ENCODE results near the gene RRBP1. TPM values are rescaled to one million over a fixed set of nuclear protein-coding genes. Genes with fewer than 3 reads are reported as not detected.
A peak's percentile ranks its signal among the peaks of the same experiment; 100 is the strongest.

Gene RRBP1
- total and polyA plus RNA-seq, 2 donors: 80.1 to 147 TPM

- DNase-seq (ENCODE audit: extremely low spot score): no peak
- no peak overlapping the region for H3K27ac ChIP-seq (ENCODE audit: low read depth)
- H3K4me1 ChIP-seq (ENCODE audit: insufficient read depth): peaks cover 2% of the 10 kb centered on the region
- WGBS: 50% methylated on average over 4 of the region's 4 CpGs
- no peak overlapping the region for H3K4me3 ChIP-seq (ENCODE audit: low read depth, low read length)
- H3K36me3 ChIP-seq (ENCODE audit: insufficient read depth): peaks cover 2% of the 10 kb centered on the region
These were observed 80.1 kb downstream of the RRBP1 start for GRCh38 chr20:17601957-17602356.

GRCh38 chr20:17598013-17598550 lies 84.0 kb downstream of the RRBP1 start:
- no peak overlapping the region for H3K27ac ChIP-seq (ENCODE audit: low read depth)
- WGBS: 67% methylated on average over 1 of the region's 1 CpG
- no peaks in the 10 kb centered on the region for H3K4me1 ChIP-seq (ENCODE audit: insufficient read depth)
- DNase-seq (ENCODE audit: extremely low spot score): no peak
- peaks cover 2% of the 10 kb centered on the region for H3K36me3 ChIP-seq (ENCODE audit: insufficient read depth)
- H3K4me3 ChIP-seq (ENCODE audit: low read depth, low read length): no peak overlapping the region

- Histone ChIP-seq H3K4me3 (ENCODE audit: low read depth, low read length) (no peak overlapping the region), H3K27ac (ENCODE audit: low read depth) (no peak overlapping the region), H3K36me3 (ENCODE audit: insufficient read depth) (no peaks in the 10 kb centered on the region), H3K4me1 (ENCODE audit: insufficient read depth) (no peaks in the 10 kb centered on the region)
- 68% methylated on average over 2 of the region's 2 CpGs for WGBS
- DNase-seq (ENCODE audit: extremely low spot score): no peak
These were observed 86.2 kb downstream of the RRBP1 start for GRCh38 chr20:17595856-17596255.

GRCh38 chr20:17594443-17594842 lies 87.6 kb downstream of the RRBP1 start:
- Histone ChIP-seq H3K4me1 (ENCODE audit: insufficient read depth) (no peaks in the 10 kb centered on the region), H3K36me3 (ENCODE audit: insufficient read depth) (no peaks in the 10 kb centered on the region), H3K4me3 (ENCODE audit: low read depth, low read length) (no peak overlapping the region), H3K27ac (ENCODE audit: low read depth) (no peak overlapping the region)
- DNase-seq (ENCODE audit: extremely low spot score): peak; percentile 64

- no peak overlapping the region for H3K27ac ChIP-seq (ENCODE audit: low read depth)
- DNase-seq (ENCODE audit: extremely low spot score): no peak
- no peaks in the 10 kb centered on the region for H3K36me3 ChIP-seq (ENCODE audit: insufficient read depth)
- H3K4me1 ChIP-seq (ENCODE audit: insufficient read depth): no peaks in the 10 kb centered on the region
- H3K4me3 ChIP-seq (ENCODE audit: low read depth, low read length): no peak overlapping the region
- WGBS: 65% methylated on average over 4 of the region's 4 CpGs
These were observed 88.1 kb downstream of the RRBP1 start for GRCh38 chr20:17593902-17594301.

GRCh38 chr20:17590245-17590644 lies 91.8 kb downstream of the RRBP1 start:
- Histone ChIP-seq H3K4me1 (ENCODE audit: insufficient read depth) (peaks cover 2% of the 10 kb centered on the region), H3K4me3 (ENCODE audit: low read depth, low read length) (no peak overlapping the region), H3K36me3 (ENCODE audit: insufficient read depth) (no peaks in the 10 kb centered on the region), H3K27ac (ENCODE audit: low read depth) (no peak overlapping the region)
- DNase-seq (ENCODE audit: extremely low spot score): no peak
- WGBS: 22% methylated on average over 1 of the region's 1 CpG

- WGBS: 62% methylated on average over 8 of the region's 8 CpGs
- Histone ChIP-seq H3K36me3 (ENCODE audit: insufficient read depth) (no peaks in the 10 kb centered on the region), H3K4me1 (ENCODE audit: insufficient read depth) (peaks cover 2% of the 10 kb centered on the region), H3K4me3 (ENCODE audit: low read depth, low read length) (no peak overlapping the region), H3K27ac (ENCODE audit: low read depth) (no peak overlapping the region)
- no peak for DNase-seq (ENCODE audit: extremely low spot score)
These were observed 92.7 kb downstream of the RRBP1 start for GRCh38 chr20:17589161-17589834.

GRCh38 chr20:17587824-17588223 lies 94.2 kb downstream of the RRBP1 start:
- peaks cover 2% of the 10 kb centered on the region for H3K4me1 ChIP-seq (ENCODE audit: insufficient read depth)
- no peak overlapping the region for H3K4me3 ChIP-seq (ENCODE audit: low read depth, low read length)

GRCh38 chr20:17587148-17587547 lies 94.9 kb downstream of the RRBP1 start:
- Histone ChIP-seq H3K4me3 (ENCODE audit: low read depth, low read length) (no peak overlapping the region), H3K27ac (ENCODE audit: low read depth) (no peak overlapping the region), H3K36me3 (ENCODE audit: insufficient read depth) (no peaks in the 10 kb centered on the region), H3K4me1 (ENCODE audit: insufficient read depth) (peaks cover 2% of the 10 kb centered on the region)
- 64% methylated on average over 1 of the region's 1 CpG for WGBS
- DNase-seq (ENCODE audit: extremely low spot score): no peak

More at GRCh38 chr20:17587824-17588223, 94.2 kb downstream of the RRBP1 start:
- H3K36me3 ChIP-seq (ENCODE audit: insufficient read depth): no peaks in the 10 kb centered on the region
- no peak for DNase-seq (ENCODE audit: extremely low spot score)
- no peak overlapping the region for H3K27ac ChIP-seq (ENCODE audit: low read depth)
- WGBS: 57% methylated on average over 3 of the region's 3 CpGs

GRCh38 chr20:17586250-17586649 lies 95.8 kb downstream of the RRBP1 start:
- Histone ChIP-seq H3K4me3 (ENCODE audit: low read depth, low read length) (no peak overlapping the region), H3K27ac (ENCODE audit: low read depth) (no peak overlapping the region), H3K4me1 (ENCODE audit: insufficient read depth) (peaks cover 2% of the 10 kb centered on the region), H3K36me3 (ENCODE audit: insufficient read depth) (no peaks in the 10 kb centered on the region)
- DNase-seq (ENCODE audit: extremely low spot score): no peak
- WGBS: 54% methylated on average over 2 of the region's 2 CpGs

GRCh38 chr20:17584689-17585088 lies 97.4 kb downstream of the RRBP1 start:
- Histone ChIP-seq H3K4me3 (ENCODE audit: low read depth, low read length) (no peak overlapping the region), H3K36me3 (ENCODE audit: insufficient read depth) (no peaks in the 10 kb centered on the region), H3K27ac (ENCODE audit: low read depth) (no peak overlapping the region), H3K4me1 (ENCODE audit: insufficient read depth) (peaks cover 2% of the 10 kb centered on the region)
- DNase-seq (ENCODE audit: extremely low spot score): no peak

GRCh38 chr20:17583126-17583525 lies 98.9 kb downstream of the RRBP1 start:
- no peak overlapping the region for H3K27ac ChIP-seq (ENCODE audit: low read depth)
- DNase-seq (ENCODE audit: extremely low spot score): no peak
- H3K4me3 ChIP-seq (ENCODE audit: low read depth, low read length): no peak overlapping the region
- no peaks in the 10 kb centered on the region for H3K36me3 ChIP-seq (ENCODE audit: insufficient read depth)
- 82% methylated on average over 3 of the region's 3 CpGs for WGBS
- H3K4me1 ChIP-seq (ENCODE audit: insufficient read depth): peaks cover 2% of the 10 kb centered on the region

GRCh38 chr20:17580895-17581294 lies 101.1 kb downstream of the RRBP1 start:
- no peaks in the 10 kb centered on the region for H3K4me1 ChIP-seq (ENCODE audit: insufficient read depth)
- H3K36me3 ChIP-seq (ENCODE audit: insufficient read depth): no peaks in the 10 kb centered on the region
- no peak overlapping the region for H3K4me3 ChIP-seq (ENCODE audit: low read depth, low read length)
- DNase-seq (ENCODE audit: extremely low spot score): no peak
- no peak overlapping the region for H3K27ac ChIP-seq (ENCODE audit: low read depth)
- WGBS: 84% methylated on average over 2 of the region's 2 CpGs

- Histone ChIP-seq H3K36me3 (ENCODE audit: insufficient read depth) (no peaks in the 10 kb centered on the region), H3K4me1 (ENCODE audit: insufficient read depth) (no peaks in the 10 kb centered on the region), H3K27ac (ENCODE audit: low read depth) (no peak overlapping the region), H3K4me3 (ENCODE audit: low read depth, low read length) (no peak overlapping the region)
- DNase-seq (ENCODE audit: extremely low spot score): no peak
- 71% methylated on average over 4 of the region's 4 CpGs for WGBS
These were observed 102.5 kb downstream of the RRBP1 start for GRCh38 chr20:17579369-17580039.
